HepG2 (cell line): ENCODE results near the gene SCFD1. TPM values are rescaled to one million over a fixed set of nuclear protein-coding genes. Genes with fewer than 3 reads are reported as not detected.

ENCODE experiments used
- ARID5B ChIP-seq: IDR thresholded peaks from 2 replicates; pipeline ENCODE4 v1.4.0; 2020; ENCODE audit warnings: mild to moderate bottlenecking, missing genetic modification reagents
- BCL6 ChIP-seq: IDR thresholded peaks from 2 replicates; pipeline ENCODE4 v1.6.1; 2016; ENCODE audit warnings: missing genetic modification reagents, missing compliant biosample characterization
- CEBPG ChIP-seq: IDR thresholded peaks from 2 replicates; pipeline ENCODE4 v1.6.1; 2016
- DPF2 ChIP-seq: sonication (generic); formaldehyde crosslinking; IDR thresholded peaks from 2 replicates; pipeline ENCODE4 v1.4.0; 2020; ENCODE audit warnings: mild to moderate bottlenecking, low read depth, missing genetic modification reagents, borderline replicate concordance
- FIP1L1 ChIP-seq: fragments of 200-400 bp; formaldehyde crosslinking; IDR thresholded peaks from 2 replicates; pipeline ENCODE4 v1.6.1; 2018; ENCODE audit warnings: low read depth, mild to moderate bottlenecking, low read length, moderate library complexity, borderline replicate concordance; ENCODE audit not compliant: insufficient read depth
- HNRNPK ChIP-seq: fragments of 200-400 bp; formaldehyde crosslinking; IDR thresholded peaks from 2 replicates; pipeline ENCODE4 v1.6.1; 2018; ENCODE audit warnings: low read length, low read depth, moderate library complexity, mild to moderate bottlenecking; ENCODE audit not compliant: poor library complexity, severe bottlenecking
- HNRNPUL1 ChIP-seq: fragments of 200-400 bp; formaldehyde crosslinking; IDR thresholded peaks from 2 replicates; pipeline ENCODE4 v1.6.1; 2017; ENCODE audit warnings: low read depth, mild to moderate bottlenecking, low read length, moderate library complexity
- PCBP2 ChIP-seq: fragments of 200-400 bp; formaldehyde crosslinking; optimal IDR thresholded peaks from 2 replicates; pipeline ENCODE3; 2018; ENCODE audit warnings: low read length, low read depth; ENCODE audit not compliant: poor library complexity, severe bottlenecking
- SATB2 ChIP-seq: sonication (generic); formaldehyde crosslinking; IDR thresholded peaks from 2 replicates; pipeline ENCODE4 v1.5.0; 2020; ENCODE audit warnings: missing genetic modification reagents
- SIN3A ChIP-seq: IDR thresholded peaks from 2 replicates; pipeline ENCODE4 v1.6.1; 2011; ENCODE audit warnings: low read depth, mild to moderate bottlenecking, control low read depth, low read length, borderline replicate concordance
- TBL1XR1 ChIP-seq: fragments of 150-350 bp; IDR thresholded peaks from 2 replicates; pipeline ENCODE4 v1.6.1; 2014; ENCODE audit warnings: borderline replicate concordance, low read length; ENCODE audit not compliant: partially characterized antibody
- TOE1 ChIP-seq: sonication (generic); formaldehyde crosslinking; IDR thresholded peaks from 2 replicates; pipeline ENCODE4 v1.4.0; 2020; ENCODE audit warnings: mild to moderate bottlenecking, missing genetic modification reagents
- ZNF280B ChIP-seq: sonication (generic); formaldehyde crosslinking; IDR thresholded peaks from 2 replicates; pipeline ENCODE4 v1.5.0; 2020; ENCODE audit warnings: missing genetic modification reagents, mild to moderate bottlenecking, borderline replicate concordance
- ZNF749 ChIP-seq: sonication (generic); formaldehyde crosslinking; IDR thresholded peaks from 2 replicates; pipeline ENCODE4 v1.8.0; 2022; ENCODE audit warnings: mild to moderate bottlenecking, missing genetic modification reagents, moderate library complexity, borderline replicate concordance
- polyA plus RNA-seq, 8 experiments: library from polyadenylated mRNA; depleted of rRNA in 3 of 8; stranded (reverse) in 7 of 8; unstranded in 1 of 8; fragments of >200 nt; fragmentation: Illumina TruSeq in 4 of 8; extraction: Trizol in 4 of 8; gene quantifications; 2 replicates each; pipeline versions ENCODE4 v1.2.1 to v1.2.3, GENCODE V29; 2011 to 2016; ENCODE audit warnings: low read depth in 4 of 8, missing spikeins in 1 of 8, mixed read lengths in 1 of 8; ENCODE audit not compliant: insufficient read depth in 1 of 8
- total RNA-seq, 5 experiments: library from RNA; depleted of rRNA; stranded (reverse); fragments of >200 nt; fragmentation: Illumina TruSeq; extraction: Trizol; gene quantifications; 2 replicates each; pipeline ENCODE4 v1.2.3, GENCODE V29; 2016; ENCODE audit warnings: low read depth in 1 of 5
- TF ChIP-seq, protein P1 (sequence below): sonication (generic); formaldehyde crosslinking; IDR thresholded peaks from 2 replicates; pipeline ENCODE4 v1.4.0; 2020; ENCODE audit warnings: mild to moderate bottlenecking, missing genetic modification reagents
- TF ChIP-seq, protein P2 (sequence below): sonication (generic); formaldehyde crosslinking; IDR thresholded peaks from 2 replicates; pipeline ENCODE4 v1.4.0; 2020; ENCODE audit warnings: low read depth, mild to moderate bottlenecking, missing genetic modification reagents

Gene SCFD1
- total and polyA plus RNA-seq, 2 of the 13 experiments (the other 11 are each of a cell fraction or from before 2014, with no cell fraction given), result 235 to 256 TPM

- TF ChIP-seq TBL1XR1 (no peak), ZNF280B (CRISPR knock-in tag) (peak; percentile 100), PCBP2 (no peak), CEBPG (CRISPR knock-in tag) (peak; percentile 59), ZNF749 (peak; percentile 73), DPF2 (CRISPR knock-in tag) (peak; percentile 20; the same call in 1 of the 2 replicates), TOE1 (CRISPR knock-in tag) (peak; percentile 97; the same call in 1 of the 2 replicates), BCL6 (CRISPR knock-in tag) (peak; percentile 82), HNRNPUL1 (no peak), FIP1L1 (no peak; the same call in 1 of the 2 replicates), ARID5B (peak; percentile 96), HNRNPK (peak; percentile 64), SIN3A (peak; percentile 96), SATB2 (peak; percentile 89; the same call in 1 of the 2 replicates)
- TF ChIP-seq, protein P1, sequence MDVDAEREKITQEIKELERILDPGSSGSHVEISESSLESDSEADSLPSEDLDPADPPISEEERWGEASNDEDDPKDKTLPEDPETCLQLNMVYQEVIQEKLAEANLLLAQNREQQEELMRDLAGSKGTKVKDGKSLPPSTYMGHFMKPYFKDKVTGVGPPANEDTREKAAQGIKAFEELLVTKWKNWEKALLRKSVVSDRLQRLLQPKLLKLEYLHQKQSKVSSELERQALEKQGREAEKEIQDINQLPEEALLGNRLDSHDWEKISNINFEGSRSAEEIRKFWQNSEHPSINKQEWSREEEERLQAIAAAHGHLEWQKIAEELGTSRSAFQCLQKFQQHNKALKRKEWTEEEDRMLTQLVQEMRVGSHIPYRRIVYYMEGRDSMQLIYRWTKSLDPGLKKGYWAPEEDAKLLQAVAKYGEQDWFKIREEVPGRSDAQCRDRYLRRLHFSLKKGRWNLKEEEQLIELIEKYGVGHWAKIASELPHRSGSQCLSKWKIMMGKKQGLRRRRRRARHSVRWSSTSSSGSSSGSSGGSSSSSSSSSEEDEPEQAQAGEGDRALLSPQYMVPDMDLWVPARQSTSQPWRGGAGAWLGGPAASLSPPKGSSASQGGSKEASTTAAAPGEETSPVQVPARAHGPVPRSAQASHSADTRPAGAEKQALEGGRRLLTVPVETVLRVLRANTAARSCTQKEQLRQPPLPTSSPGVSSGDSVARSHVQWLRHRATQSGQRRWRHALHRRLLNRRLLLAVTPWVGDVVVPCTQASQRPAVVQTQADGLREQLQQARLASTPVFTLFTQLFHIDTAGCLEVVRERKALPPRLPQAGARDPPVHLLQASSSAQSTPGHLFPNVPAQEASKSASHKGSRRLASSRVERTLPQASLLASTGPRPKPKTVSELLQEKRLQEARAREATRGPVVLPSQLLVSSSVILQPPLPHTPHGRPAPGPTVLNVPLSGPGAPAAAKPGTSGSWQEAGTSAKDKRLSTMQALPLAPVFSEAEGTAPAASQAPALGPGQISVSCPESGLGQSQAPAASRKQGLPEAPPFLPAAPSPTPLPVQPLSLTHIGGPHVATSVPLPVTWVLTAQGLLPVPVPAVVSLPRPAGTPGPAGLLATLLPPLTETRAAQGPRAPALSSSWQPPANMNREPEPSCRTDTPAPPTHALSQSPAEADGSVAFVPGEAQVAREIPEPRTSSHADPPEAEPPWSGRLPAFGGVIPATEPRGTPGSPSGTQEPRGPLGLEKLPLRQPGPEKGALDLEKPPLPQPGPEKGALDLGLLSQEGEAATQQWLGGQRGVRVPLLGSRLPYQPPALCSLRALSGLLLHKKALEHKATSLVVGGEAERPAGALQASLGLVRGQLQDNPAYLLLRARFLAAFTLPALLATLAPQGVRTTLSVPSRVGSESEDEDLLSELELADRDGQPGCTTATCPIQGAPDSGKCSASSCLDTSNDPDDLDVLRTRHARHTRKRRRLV (CRISPR knock-in tag), result peak; percentile 96
- TF ChIP-seq, protein P2, sequence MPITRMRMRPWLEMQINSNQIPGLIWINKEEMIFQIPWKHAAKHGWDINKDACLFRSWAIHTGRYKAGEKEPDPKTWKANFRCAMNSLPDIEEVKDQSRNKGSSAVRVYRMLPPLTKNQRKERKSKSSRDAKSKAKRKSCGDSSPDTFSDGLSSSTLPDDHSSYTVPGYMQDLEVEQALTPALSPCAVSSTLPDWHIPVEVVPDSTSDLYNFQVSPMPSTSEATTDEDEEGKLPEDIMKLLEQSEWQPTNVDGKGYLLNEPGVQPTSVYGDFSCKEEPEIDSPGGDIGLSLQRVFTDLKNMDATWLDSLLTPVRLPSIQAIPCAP (CRISPR knock-in tag), result peak; percentile 93
Measured at GRCh38 chr14:30621940-30622830, at the start of gene SCFD1 (continued).
